Astrocyte of the spinal cord (primary cell): ENCODE data around the gene MPV17L.
A peak's percentile ranks its signal among the peaks of the same experiment; 100 is the strongest.
"Not testable (repeated sequence)": the region's sequence is repeated elsewhere in the genome, so short reads cannot be mapped to it uniquely, and the experiment has no call there.

Experiments
- DNase-seq: peaks from one replicate; pipeline ENCODE4 v3.0.0; 2011; ENCODE audit warnings: low read depth, low spot score
- H3K4me3 ChIP-seq: 2 replicates; pipeline ENCODE4 v1.5.1; 2011; ENCODE audit warnings: low read depth, mild to moderate bottlenecking, low read length, moderate library complexity
- CTCF ChIP-seq: IDR thresholded peaks from 2 replicates; pipeline ENCODE4 v1.5.1; 2012; ENCODE audit warnings: low read depth, mild to moderate bottlenecking, low read length, inconsistent platforms
- in situ Hi-C: cut with HindIII; loops from 2 replicates; pipeline ENCODE4 v1.10.0; 2017; ENCODE audit warnings: low sequenced_read_pairs

Gene MPV17L

GRCh38 chr16:15439102-15439501, 43.5 kb downstream of the MPV17L start:
- H3K4me3 ChIP-seq, result no peak overlapping the region
- in situ Hi-C loops, result no loop called here
- no peak for DNase-seq
- TF ChIP-seq CTCF, result no peak

- no peak overlapping the region for H3K4me3 ChIP-seq
- TF ChIP-seq CTCF, result no peak
These were observed 44.0 kb downstream of the MPV17L start for GRCh38 chr16:15439521-15439920.

GRCh38 chr16:15440852-15441251, 45.3 kb downstream of the MPV17L start:
- in situ Hi-C loops, result no loop called here
- DNase-seq, result peak; percentile 54
- H3K4me3 ChIP-seq, result no peak overlapping the region
- TF ChIP-seq CTCF, result no peak

More at GRCh38 chr16:15439521-15439920, 44.0 kb downstream of the MPV17L start:
- in situ Hi-C loops, result no loop called here
- DNase-seq, result no peak

- H3K4me3 ChIP-seq, in situ Hi-C loops, DNase-seq: not testable (repeated sequence)
These were observed 46.6 kb downstream of the MPV17L start for GRCh38 chr16:15442140-15442539.

- H3K4me3 ChIP-seq, result no peak overlapping the region
- no peak for DNase-seq
- in situ Hi-C loops, result no loop called here
- no peak for TF ChIP-seq CTCF
These were observed 48.2 kb downstream of the MPV17L start for GRCh38 chr16:15443753-15444152.

- DNase-seq, result no peak
These were observed 48.7 kb downstream of the MPV17L start for GRCh38 chr16:15444264-15444663.

GRCh38 chr16:15445450-15445849, 49.9 kb downstream of the MPV17L start:
- in situ Hi-C loops, result no loop called here
- no peak for TF ChIP-seq CTCF
- no peak overlapping the region for H3K4me3 ChIP-seq
- DNase-seq, result no peak

More at GRCh38 chr16:15444264-15444663, 48.7 kb downstream of the MPV17L start:
- no peak for TF ChIP-seq CTCF
- no peak overlapping the region for H3K4me3 ChIP-seq
- in situ Hi-C loops, result no loop called here
